Activated T-cell treated with anti-CD3 and anti-CD28 coated beads for 1 hour (primary cell): Measurements from ENCODE around the gene FNBP1.

ENCODE experiments used
- DNase-seq: peaks from one replicate; pipeline ENCODE4 v3.0.0-alpha.2; 2020; ENCODE audit warnings: low read depth

Gene FNBP1

GRCh38 chr9:129875181-129875611, 167.8 kb downstream of the FNBP1 start:
- DNase-seq: no peak

GRCh38 chr9:129874261-129875101, 168.5 kb downstream of the FNBP1 start:
- DNase-seq: no peak

- DNase-seq: no peak
These were observed 169.3 kb downstream of the FNBP1 start for GRCh38 chr9:129873563-129874190.

GRCh38 chr9:129871046-129871445, 171.9 kb downstream of the FNBP1 start:
- DNase-seq: no peak

GRCh38 chr9:129869585-129870501, 173.1 kb downstream of the FNBP1 start:
- no peak for DNase-seq

- peak; percentile 78 for DNase-seq
These were observed 174.0 kb downstream of the FNBP1 start for GRCh38 chr9:129868872-129869486.

GRCh38 chr9:129868023-129868871, 174.7 kb downstream of the FNBP1 start:
- no peak for DNase-seq

GRCh38 chr9:129867136-129868022, 175.6 kb downstream of the FNBP1 start:
- DNase-seq: no peak

GRCh38 chr9:129866394-129867135, 176.4 kb downstream of the FNBP1 start:
- no peak for DNase-seq

- DNase-seq: no peak
These were observed 177.2 kb downstream of the FNBP1 start for GRCh38 chr9:129865668-129866320.

GRCh38 chr9:129864991-129865647, 177.9 kb downstream of the FNBP1 start:
- no peak for DNase-seq

- peak; percentile 47 for DNase-seq
These were observed 179.8 kb downstream of the FNBP1 start for GRCh38 chr9:129863059-129863690.

GRCh38 chr9:129861447-129861827, 181.6 kb downstream of the FNBP1 start:
- DNase-seq: no peak

- no peak for DNase-seq
These were observed 182.1 kb downstream of the FNBP1 start for GRCh38 chr9:129860653-129861446.

- DNase-seq: no peak
These were observed 184.6 kb downstream of the FNBP1 start for GRCh38 chr9:129858167-129858962.

GRCh38 chr9:129857207-129857606, 185.8 kb downstream of the FNBP1 start:
- no peak for DNase-seq
